HEK293 (cell line): ENCODE measurements around the gene OR10A5.
A peak's percentile ranks its signal among the peaks of the same experiment; 100 is the strongest.

Experiments
- BCL11B ChIP-seq: fragments of 450-650 bp; formaldehyde crosslinking; IDR thresholded peaks from 2 replicates; pipeline ENCODE4 v1.5.1; 2016; ENCODE audit warnings: low read depth, missing biosample characterization, missing genetic modification characterization
- GFI1B ChIP-seq: fragments of 450-650 bp; formaldehyde crosslinking; IDR thresholded peaks from 2 replicates; pipeline ENCODE4 v1.5.1; 2016; ENCODE audit warnings: missing biosample characterization, missing genetic modification characterization
- IKZF3 ChIP-seq: fragments of 450-650 bp; IDR thresholded peaks from 2 replicates; pipeline ENCODE4 v1.5.0; 2018; ENCODE audit warnings: missing biosample characterization, mild to moderate bottlenecking, missing genetic modification characterization, moderate library complexity
- KLF10 ChIP-seq: fragments of 450-650 bp; IDR thresholded peaks from 2 replicates; pipeline ENCODE4 v1.5.1; 2018; ENCODE audit warnings: missing biosample characterization, mild to moderate bottlenecking, missing genetic modification characterization
- MEIS1 ChIP-seq: sonication (generic); formaldehyde crosslinking; IDR thresholded peaks from 2 replicates; pipeline ENCODE4 v1.8.1; 2022; ENCODE audit warnings: missing genetic modification reagents, mild to moderate bottlenecking, borderline replicate concordance
- MZF1 ChIP-seq: fragments of 450-650 bp; formaldehyde crosslinking; IDR thresholded peaks from 2 replicates; pipeline ENCODE4 v1.5.1; 2017; ENCODE audit warnings: missing biosample characterization, missing genetic modification characterization, borderline replicate concordance
- SALL2 ChIP-seq: fragments of 450-650 bp; formaldehyde crosslinking; IDR thresholded peaks from 2 replicates; pipeline ENCODE4 v1.5.0; 2017; ENCODE audit warnings: missing biosample characterization, mild to moderate bottlenecking, missing genetic modification characterization, borderline replicate concordance
- SCRT2 ChIP-seq: fragments of 450-650 bp; formaldehyde crosslinking; IDR thresholded peaks from 2 replicates; pipeline ENCODE4 v1.5.1; 2016; ENCODE audit warnings: missing biosample characterization, missing genetic modification characterization
- WT1 ChIP-seq: fragments of 450-650 bp; formaldehyde crosslinking; IDR thresholded peaks from 2 replicates; pipeline ENCODE4 v1.5.1; 2016; ENCODE audit warnings: missing biosample characterization, missing genetic modification characterization
- YY1 ChIP-seq: fragments of 450-650 bp; formaldehyde crosslinking; IDR thresholded peaks from 2 replicates; pipeline ENCODE4 v1.5.1; 2018; ENCODE audit warnings: missing biosample characterization, missing genetic modification characterization
- ZFHX2 ChIP-seq: fragments of 450-650 bp; formaldehyde crosslinking; conservative IDR thresholded peaks from 2 replicates; pipeline ENCODE4 v1.5.1; 2016; ENCODE audit warnings: missing biosample characterization, missing genetic modification characterization
- ZNF132 ChIP-seq: fragments of 450-650 bp; formaldehyde crosslinking; IDR thresholded peaks from 2 replicates; pipeline ENCODE4 v1.5.1; 2017; ENCODE audit warnings: missing biosample characterization, missing genetic modification characterization, borderline replicate concordance
- ZNF174 ChIP-seq: fragments of 450-650 bp; formaldehyde crosslinking; IDR thresholded peaks from 2 replicates; pipeline ENCODE4 v1.5.0; 2017; ENCODE audit warnings: missing biosample characterization, mild to moderate bottlenecking, missing genetic modification characterization
- ZNF184 ChIP-seq: fragments of 450-650 bp; IDR thresholded peaks from 2 replicates; pipeline ENCODE4 v1.5.1; 2018; ENCODE audit warnings: missing biosample characterization, mild to moderate bottlenecking, missing genetic modification characterization
- ZNF202 ChIP-seq: fragments of 450-650 bp; formaldehyde crosslinking; IDR thresholded peaks from 2 replicates; pipeline ENCODE4 v1.5.1; 2016; ENCODE audit warnings: missing biosample characterization, missing genetic modification characterization, borderline replicate concordance
- ZNF23 ChIP-seq: fragments of 450-650 bp; formaldehyde crosslinking; IDR thresholded peaks from 2 replicates; pipeline ENCODE4 v1.5.1; 2016; ENCODE audit warnings: missing biosample characterization, missing genetic modification characterization, borderline replicate concordance
- ZNF248 ChIP-seq: fragments of 450-650 bp; formaldehyde crosslinking; IDR thresholded peaks from 2 replicates; pipeline ENCODE4 v1.5.1; 2017; ENCODE audit warnings: missing biosample characterization, missing genetic modification characterization
- ZNF266 ChIP-seq: fragments of 450-650 bp; formaldehyde crosslinking; IDR thresholded peaks from 2 replicates; pipeline ENCODE4 v1.5.1; 2016; ENCODE audit warnings: missing biosample characterization, missing genetic modification characterization, low read depth
- ZNF274 ChIP-seq, 2 experiments: fragments of 200-500 bp in 1 of 2; fragments of 450-650 bp in 1 of 2; sonication (Bioruptor generic) in 1 of 2; formaldehyde crosslinking in 1 of 2; IDR thresholded peaks; 2 replicates each; pipeline versions ENCODE4 v1.5.1 to v1.6.1; 2014 to 2016; ENCODE audit warnings: borderline replicate concordance in 1 of 2, inconsistent platforms in 1 of 2, low read length in 1 of 2, missing biosample characterization in 1 of 2, missing genetic modification characterization in 1 of 2
- ZNF350 ChIP-seq: fragments of 450-650 bp; formaldehyde crosslinking; IDR thresholded peaks from 2 replicates; pipeline ENCODE4 v1.5.0; 2017; ENCODE audit warnings: missing biosample characterization, mild to moderate bottlenecking, missing genetic modification characterization
- ZNF501 ChIP-seq: fragments of 450-650 bp; formaldehyde crosslinking; IDR thresholded peaks from 2 replicates; pipeline ENCODE4 v1.5.1; 2016; ENCODE audit warnings: missing biosample characterization, missing genetic modification characterization
- ZNF596 ChIP-seq: fragments of 450-650 bp; IDR thresholded peaks from 2 replicates; pipeline ENCODE4 v1.5.0; 2018; ENCODE audit warnings: missing biosample characterization, mild to moderate bottlenecking, missing genetic modification characterization, moderate library complexity
- ZNF624 ChIP-seq: fragments of 450-650 bp; formaldehyde crosslinking; IDR thresholded peaks from 2 replicates; pipeline ENCODE4 v1.5.1; 2017; ENCODE audit warnings: missing biosample characterization, missing genetic modification characterization
- ZNF747 ChIP-seq: fragments of 450-650 bp; formaldehyde crosslinking; IDR thresholded peaks from 2 replicates; pipeline ENCODE4 v1.5.1; 2016; ENCODE audit warnings: missing biosample characterization, missing genetic modification characterization
- TF ChIP-seq, protein P1 (sequence below): IDR thresholded peaks from 2 replicates; pipeline ENCODE4 v1.6.1; 2011; ENCODE audit warnings: mild to moderate bottlenecking, low read depth, low read length, borderline replicate concordance
- TF ChIP-seq, protein P2 (sequence below): fragments of 450-650 bp; formaldehyde crosslinking; IDR thresholded peaks from 2 replicates; pipeline ENCODE4 v1.5.1; 2017; ENCODE audit warnings: missing biosample characterization, missing genetic modification characterization
- TF ChIP-seq, protein P3 (sequence below): fragments of 450-650 bp; formaldehyde crosslinking; IDR thresholded peaks from 2 replicates; pipeline ENCODE4 v1.5.1; 2016; ENCODE audit warnings: missing biosample characterization, missing genetic modification characterization, low read depth
- TF ChIP-seq, protein P4 (sequence below): fragments of 450-650 bp; formaldehyde crosslinking; IDR thresholded peaks from 2 replicates; pipeline ENCODE4 v1.5.1; 2017; ENCODE audit warnings: missing biosample characterization, mild to moderate bottlenecking, missing genetic modification characterization, moderate library complexity
- TF ChIP-seq, protein P5 (sequence below): sonication (generic); formaldehyde crosslinking; IDR thresholded peaks from 2 replicates; pipeline ENCODE4 v1.8.1; 2022; ENCODE audit warnings: mild to moderate bottlenecking, moderate library complexity, missing genetic modification reagents
- TF ChIP-seq, protein P6 (sequence below): fragments of 450-650 bp; formaldehyde crosslinking; IDR thresholded peaks from 2 replicates; pipeline ENCODE4 v1.5.1; 2016; ENCODE audit warnings: missing biosample characterization, missing genetic modification characterization

OR10A5 gene

DNA sequence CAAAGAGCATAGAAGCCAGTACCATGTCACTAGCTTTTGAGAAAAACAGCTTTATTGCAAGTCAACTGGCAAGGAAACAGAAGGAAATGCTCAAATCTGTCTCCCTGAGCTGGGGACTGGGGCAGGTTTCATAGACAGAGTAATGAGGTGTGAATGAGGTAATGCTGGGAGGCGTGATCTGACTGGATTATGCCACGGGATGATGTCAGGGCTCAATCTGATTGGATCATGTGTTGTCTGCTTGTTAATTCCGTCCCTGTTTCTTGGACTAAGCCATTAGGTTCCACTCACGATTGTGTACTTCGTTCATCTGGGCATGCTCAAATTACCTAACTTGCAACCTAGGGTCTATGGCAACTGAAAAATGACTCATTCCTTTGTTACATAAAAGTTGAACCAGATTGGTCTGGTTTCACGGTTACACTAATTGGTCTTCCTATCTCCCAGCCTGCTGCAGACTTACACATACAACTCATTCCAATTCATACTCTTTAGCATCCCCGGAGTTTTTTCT lies 20.2 kb upstream of the OR10A5 start (continued):
- TF ChIP-seq, protein P1, sequence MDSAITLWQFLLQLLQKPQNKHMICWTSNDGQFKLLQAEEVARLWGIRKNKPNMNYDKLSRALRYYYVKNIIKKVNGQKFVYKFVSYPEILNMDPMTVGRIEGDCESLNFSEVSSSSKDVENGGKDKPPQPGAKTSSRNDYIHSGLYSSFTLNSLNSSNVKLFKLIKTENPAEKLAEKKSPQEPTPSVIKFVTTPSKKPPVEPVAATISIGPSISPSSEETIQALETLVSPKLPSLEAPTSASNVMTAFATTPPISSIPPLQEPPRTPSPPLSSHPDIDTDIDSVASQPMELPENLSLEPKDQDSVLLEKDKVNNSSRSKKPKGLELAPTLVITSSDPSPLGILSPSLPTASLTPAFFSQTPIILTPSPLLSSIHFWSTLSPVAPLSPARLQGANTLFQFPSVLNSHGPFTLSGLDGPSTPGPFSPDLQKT, result no peak
- TF ChIP-seq SCRT2 (tag by site-specific recombination) (no peak), IKZF3 (no peak), ZNF132 (no peak), ZNF350 (no peak), KLF10 (no peak), ZNF596 (tag by site-specific recombination) (no peak), GFI1B (0 out of 2 replicates have a peak, but pooled peaks have one; percentile 22), ZNF202 (tag by site-specific recombination) (no peak), MEIS1 (no peak), BCL11B (tag by site-specific recombination) (no peak), SALL2 (tag by site-specific recombination) (no peak), WT1 (tag by site-specific recombination) (no peak), ZNF184 (tag by site-specific recombination) (no peak), ZNF248 (tag by site-specific recombination) (no peak), ZNF624 (tag by site-specific recombination) (no peak), ZNF274 (IDR thresholded peaks at IDR 0.05; ENCODE audit: low read length) (no peak), ZNF274 (tag by site-specific recombination; IDR thresholded peaks at IDR 0.05; ENCODE audit: borderline replicate concordance) (no peak), ZNF23 (tag by site-specific recombination) (no peak), ZNF266 (no peak), ZNF501 (tag by site-specific recombination) (no peak), ZNF174 (tag by site-specific recombination) (no peak), ZFHX2 (tag by site-specific recombination) (no peak), MZF1 (tag by site-specific recombination) (peak; percentile 99), ZNF747 (tag by site-specific recombination) (no peak), YY1 (tag by site-specific recombination) (no peak)
- TF ChIP-seq, protein P2, sequence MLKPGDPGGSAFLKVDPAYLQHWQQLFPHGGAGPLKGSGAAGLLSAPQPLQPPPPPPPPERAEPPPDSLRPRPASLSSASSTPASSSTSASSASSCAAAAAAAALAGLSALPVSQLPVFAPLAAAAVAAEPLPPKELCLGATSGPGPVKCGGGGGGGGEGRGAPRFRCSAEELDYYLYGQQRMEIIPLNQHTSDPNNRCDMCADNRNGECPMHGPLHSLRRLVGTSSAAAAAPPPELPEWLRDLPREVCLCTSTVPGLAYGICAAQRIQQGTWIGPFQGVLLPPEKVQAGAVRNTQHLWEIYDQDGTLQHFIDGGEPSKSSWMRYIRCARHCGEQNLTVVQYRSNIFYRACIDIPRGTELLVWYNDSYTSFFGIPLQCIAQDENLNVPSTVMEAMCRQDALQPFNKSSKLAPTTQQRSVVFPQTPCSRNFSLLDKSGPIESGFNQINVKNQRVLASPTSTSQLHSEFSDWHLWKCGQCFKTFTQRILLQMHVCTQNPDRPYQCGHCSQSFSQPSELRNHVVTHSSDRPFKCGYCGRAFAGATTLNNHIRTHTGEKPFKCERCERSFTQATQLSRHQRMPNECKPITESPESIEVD (tag by site-specific recombination), result no peak
- TF ChIP-seq, protein P3, sequence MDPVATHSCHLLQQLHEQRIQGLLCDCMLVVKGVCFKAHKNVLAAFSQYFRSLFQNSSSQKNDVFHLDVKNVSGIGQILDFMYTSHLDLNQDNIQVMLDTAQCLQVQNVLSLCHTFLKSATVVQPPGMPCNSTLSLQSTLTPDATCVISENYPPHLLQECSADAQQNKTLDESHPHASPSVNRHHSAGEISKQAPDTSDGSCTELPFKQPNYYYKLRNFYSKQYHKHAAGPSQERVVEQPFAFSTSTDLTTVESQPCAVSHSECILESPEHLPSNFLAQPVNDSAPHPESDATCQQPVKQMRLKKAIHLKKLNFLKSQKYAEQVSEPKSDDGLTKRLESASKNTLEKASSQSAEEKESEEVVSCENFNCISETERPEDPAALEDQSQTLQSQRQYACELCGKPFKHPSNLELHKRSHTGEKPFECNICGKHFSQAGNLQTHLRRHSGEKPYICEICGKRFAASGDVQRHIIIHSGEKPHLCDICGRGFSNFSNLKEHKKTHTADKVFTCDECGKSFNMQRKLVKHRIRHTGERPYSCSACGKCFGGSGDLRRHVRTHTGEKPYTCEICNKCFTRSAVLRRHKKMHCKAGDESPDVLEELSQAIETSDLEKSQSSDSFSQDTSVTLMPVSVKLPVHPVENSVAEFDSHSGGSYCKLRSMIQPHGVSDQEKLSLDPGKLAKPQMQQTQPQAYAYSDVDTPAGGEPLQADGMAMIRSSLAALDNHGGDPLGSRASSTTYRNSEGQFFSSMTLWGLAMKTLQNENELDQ (tag by site-specific recombination), result no peak
- TF ChIP-seq, protein P4, sequence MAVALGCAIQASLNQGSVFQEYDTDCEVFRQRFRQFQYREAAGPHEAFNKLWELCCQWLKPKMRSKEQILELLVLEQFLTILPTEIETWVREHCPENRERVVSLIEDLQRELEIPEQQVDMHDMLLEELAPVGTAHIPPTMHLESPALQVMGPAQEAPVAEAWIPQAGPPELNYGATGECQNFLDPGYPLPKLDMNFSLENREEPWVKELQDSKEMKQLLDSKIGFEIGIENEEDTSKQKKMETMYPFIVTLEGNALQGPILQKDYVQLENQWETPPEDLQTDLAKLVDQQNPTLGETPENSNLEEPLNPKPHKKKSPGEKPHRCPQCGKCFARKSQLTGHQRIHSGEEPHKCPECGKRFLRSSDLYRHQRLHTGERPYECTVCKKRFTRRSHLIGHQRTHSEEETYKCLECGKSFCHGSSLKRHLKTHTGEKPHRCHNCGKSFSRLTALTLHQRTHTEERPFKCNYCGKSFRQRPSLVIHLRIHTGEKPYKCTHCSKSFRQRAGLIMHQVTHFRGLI (tag by site-specific recombination), result no peak
- TF ChIP-seq, protein P5, sequence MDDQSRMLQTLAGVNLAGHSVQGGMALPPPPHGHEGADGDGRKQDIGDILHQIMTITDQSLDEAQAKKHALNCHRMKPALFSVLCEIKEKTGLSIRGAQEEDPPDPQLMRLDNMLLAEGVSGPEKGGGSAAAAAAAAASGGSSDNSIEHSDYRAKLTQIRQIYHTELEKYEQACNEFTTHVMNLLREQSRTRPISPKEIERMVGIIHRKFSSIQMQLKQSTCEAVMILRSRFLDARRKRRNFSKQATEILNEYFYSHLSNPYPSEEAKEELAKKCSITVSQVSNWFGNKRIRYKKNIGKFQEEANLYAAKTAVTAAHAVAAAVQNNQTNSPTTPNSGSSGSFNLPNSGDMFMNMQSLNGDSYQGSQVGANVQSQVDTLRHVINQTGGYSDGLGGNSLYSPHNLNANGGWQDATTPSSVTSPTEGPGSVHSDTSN (CRISPR knock-in tag), result no peak
- TF ChIP-seq, protein P6, sequence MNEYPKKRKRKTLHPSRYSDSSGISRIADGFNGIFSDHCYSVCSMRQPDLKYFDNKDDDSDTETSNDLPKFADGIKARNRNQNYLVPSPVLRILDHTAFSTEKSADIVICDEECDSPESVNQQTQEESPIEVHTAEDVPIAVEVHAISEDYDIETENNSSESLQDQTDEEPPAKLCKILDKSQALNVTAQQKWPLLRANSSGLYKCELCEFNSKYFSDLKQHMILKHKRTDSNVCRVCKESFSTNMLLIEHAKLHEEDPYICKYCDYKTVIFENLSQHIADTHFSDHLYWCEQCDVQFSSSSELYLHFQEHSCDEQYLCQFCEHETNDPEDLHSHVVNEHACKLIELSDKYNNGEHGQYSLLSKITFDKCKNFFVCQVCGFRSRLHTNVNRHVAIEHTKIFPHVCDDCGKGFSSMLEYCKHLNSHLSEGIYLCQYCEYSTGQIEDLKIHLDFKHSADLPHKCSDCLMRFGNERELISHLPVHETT (tag by site-specific recombination), result peak; percentile 67; the same call in 1 of the 2 replicates
